A172 (cell line): ENCODE results near the gene HOXA3. TPM values are rescaled to one million over a fixed set of nuclear protein-coding genes. Genes with fewer than 3 reads are reported as not detected.

ENCODE experiments used
- DNase-seq: peaks from one replicate; pipeline ENCODE4 v3.0.0-alpha.2; 2015; ENCODE audit warnings: low spot score
- total RNA-seq: library from RNA; depleted of rRNA; stranded (reverse); fragments of >200 nt; shearing (Covaris generic); gene quantifications from 2 replicates; pipeline ENCODE4 v1.2.3, GENCODE V29; 2014

Gene HOXA3
- total RNA-seq, 1 experiment from 2014 or later, result 0.41 TPM

GRCh38 chr7:27166531-27167505, 14.4 kb upstream of the HOXA3 start:
- peak; percentile 71 for DNase-seq

- no peak for DNase-seq
These were observed 13.7 kb upstream of the HOXA3 start for GRCh38 chr7:27165996-27166530.

GRCh38 chr7:27165089-27165995, 13.0 kb upstream of the HOXA3 start, which contains the start of gene HOXA9:
HOXA9 (minus strand) TSS chr7:27165537; CDS start chr7:27165457, 80 bp downstream.
- DNase-seq, result peak; percentile 85

- peak; percentile 21 for DNase-seq
These were observed 12.1 kb upstream of the HOXA3 start for GRCh38 chr7:27164367-27165088.

- DNase-seq, result peak; percentile 20
These were observed 11.6 kb upstream of the HOXA3 start for GRCh38 chr7:27164045-27164366.

- DNase-seq, result no peak
These were observed 11.1 kb upstream of the HOXA3 start for GRCh38 chr7:27163288-27164044.

- DNase-seq, result no peak
These were observed 10.3 kb upstream of the HOXA3 start for GRCh38 chr7:27162561-27163287.

- DNase-seq, result no peak
These were observed 9.6 kb upstream of the HOXA3 start for GRCh38 chr7:27161721-27162560.

GRCh38 chr7:27161214-27161720, 8.9 kb upstream of the HOXA3 start:
- peak; percentile 48 for DNase-seq

- DNase-seq, result peak; percentile 61
These were observed 8.3 kb upstream of the HOXA3 start for GRCh38 chr7:27160546-27161213.

GRCh38 chr7:27160145-27160545, 7.8 kb upstream of the HOXA3 start:
- no peak for DNase-seq

- no peak for DNase-seq
These were observed 7.1 kb upstream of the HOXA3 start for GRCh38 chr7:27159266-27160144.

GRCh38 chr7:27158436-27159265, 6.3 kb upstream of the HOXA3 start:
- no peak for DNase-seq

GRCh38 chr7:27157702-27158431, 5.5 kb upstream of the HOXA3 start:
- DNase-seq, result no peak

GRCh38 chr7:27156916-27157701, 4.7 kb upstream of the HOXA3 start:
- no peak for DNase-seq
